Pulmonary artery endothelial cell (primary cell): ENCODE measurements around the gene TUBB. TPM values are rescaled to one million over a fixed set of nuclear protein-coding genes. Genes with fewer than 3 reads are reported as not detected.
"Not testable (repeated sequence)": the region's sequence is repeated elsewhere in the genome, so short reads cannot be mapped to it uniquely, and the experiment has no call there.

Experiments used
- DNase-seq: peaks from one replicate; pipeline ENCODE4 v3.0.0-alpha.2; 2011; ENCODE audit warnings: low read depth, low spot score
- total RNA-seq: library from RNA; depleted of rRNA; stranded (reverse); fragments of >200 nt; gene quantifications from 2 replicates; pipeline ENCODE4 v1.2.3, GENCODE V29; 2014

The TUBB gene
- total RNA-seq, 1 donor from 2014 or later, result 537 TPM

- DNase-seq, result no peak
Measured at GRCh38 chr6:30738532-30738931, 18.4 kb downstream of the TUBB start.

- DNase-seq, result no peak
Measured at GRCh38 chr6:30740540-30740870, 20.4 kb downstream of the TUBB start.

GRCh38 chr6:30741063-30741779 is 21.1 kb downstream of the TUBB start:
- DNase-seq, result no peak

GRCh38 chr6:30741789-30742315 is 21.7 kb downstream of the TUBB start:
- no peak for DNase-seq

- no peak for DNase-seq
Measured at GRCh38 chr6:30742316-30743098, 22.4 kb downstream of the TUBB start, which contains the start of gene FLOT1. Gene FLOT1, minus strand, starts transcription at chr6:30742687. Its CDS starts 498 bp downstream, at chr6:30742189.

- DNase-seq, result no peak
Measured at GRCh38 chr6:30743099-30744053, 23.2 kb downstream of the TUBB start.

GRCh38 chr6:30744054-30744805 is 24.1 kb downstream of the TUBB start, which contains the start of gene IER3:
Gene IER3, minus strand, starts transcription at chr6:30744547. Its CDS starts 29 bp downstream, at chr6:30744518.
- DNase-seq, result no peak

GRCh38 chr6:30747300-30747687 is 27.1 kb downstream of the TUBB start:
- no peak for DNase-seq

- peak; percentile 91 for DNase-seq
Measured at GRCh38 chr6:30747902-30748769, 28.0 kb downstream of the TUBB start.

- DNase-seq, result no peak
Measured at GRCh38 chr6:30748851-30749540, 28.8 kb downstream of the TUBB start.

- no peak for DNase-seq
Measured at GRCh38 chr6:30749554-30750378, 29.6 kb downstream of the TUBB start.

- DNase-seq, result no peak
Measured at GRCh38 chr6:30750379-30750668, 30.2 kb downstream of the TUBB start.

- peak; percentile 99 for DNase-seq
Measured at GRCh38 chr6:30752157-30752927, 32.2 kb downstream of the TUBB start.

GRCh38 chr6:30754631-30755030 is 34.5 kb downstream of the TUBB start:
- no peak for DNase-seq

- DNase-seq, result not testable (repeated sequence)
Measured at GRCh38 chr6:30756405-30757003, 36.4 kb downstream of the TUBB start.

GRCh38 chr6:30757261-30757904 is 37.2 kb downstream of the TUBB start:
- DNase-seq, result no peak
